ENCODE measurements around the gene TNIK. TPM values are rescaled to one million over a fixed set of nuclear protein-coding genes. Genes with fewer than 3 reads are reported as not detected.

TNIK gene
- total and polyA plus RNA-seq, 2 donors from 2014 or later = 3.6 to 48.9 TPM

GRCh38 chr3:171454041-171454440, 6.2 kb downstream of the TNIK start:
- no peaks in the 10 kb centered on the region for H3K27me3 ChIP-seq (ENCODE audit: control insufficient read depth, insufficient read depth, low read length)
- peaks cover 4 to 6% (median 6%) of the 10 kb centered on the region in 3 donors for H3K4me1 ChIP-seq (ENCODE audit: control insufficient read depth in 2 of 3, insufficient read depth in 2 of 3, low read depth in 1 of 3, low read length in 3 of 3)
- no peak for TF ChIP-seq CTCF (IDR thresholded peaks at IDR 0.05; ENCODE audit: borderline replicate concordance, extremely low read depth, insufficient read depth)
- no peak for FAIRE-seq
- peak in 4 of 5 donors; percentile 73 to 92 (median 89) for DNase-seq
- intact Hi-C loops (cut with DNase I) = no loop called here
- peak overlapping the region; percentile 24 to 53 for H3K27ac ChIP-seq (ENCODE audit: low read depth in 2 of 2, low read length in 2 of 2)
- no peaks in the 10 kb centered on the region for H3K9me3 ChIP-seq (ENCODE audit: control insufficient read depth in 2 of 3, insufficient read depth in 1 of 3, low read length in 3 of 3)
- H3K36me3 ChIP-seq (ENCODE audit: control insufficient read depth in 2 of 3, insufficient read depth in 3 of 3, low read length in 3 of 3) = no peaks in the 10 kb centered on the region
- H3K9ac ChIP-seq (ENCODE audit: low read length in 3 of 3) = no peak overlapping the region
- H3K4me3 ChIP-seq (ENCODE audit: low read length in 3 of 3) = peak overlapping the region in 1 of 3 donors; percentile 10

GRCh38 chr3:171453180-171453886, 6.9 kb downstream of the TNIK start:
- FAIRE-seq = no peak
- peak overlapping the region in 1 of 2 donors; percentile 24 for H3K27ac ChIP-seq (ENCODE audit: low read depth in 2 of 2, low read length in 2 of 2)
- peak in 4 of 5 donors; percentile 31 to 62 (median 52) for DNase-seq
- intact Hi-C loops (cut with DNase I) = no loop called here
- H3K27me3 ChIP-seq (ENCODE audit: control insufficient read depth, insufficient read depth, low read length) = no peaks in the 10 kb centered on the region
- H3K4me1 ChIP-seq (ENCODE audit: control insufficient read depth in 2 of 3, insufficient read depth in 2 of 3, low read depth in 1 of 3, low read length in 3 of 3) = peaks cover 4 to 6% (median 4%) of the 10 kb centered on the region in 3 donors
- H3K36me3 ChIP-seq (ENCODE audit: control insufficient read depth in 2 of 3, insufficient read depth in 3 of 3, low read length in 3 of 3) = no peaks in the 10 kb centered on the region
- H3K4me3 ChIP-seq (ENCODE audit: low read length in 3 of 3) = no peak overlapping the region
- H3K9ac ChIP-seq (ENCODE audit: low read length in 3 of 3) = no peak overlapping the region
- TF ChIP-seq CTCF (IDR thresholded peaks at IDR 0.05; ENCODE audit: borderline replicate concordance, extremely low read depth, insufficient read depth) = no peak
- H3K9me3 ChIP-seq (ENCODE audit: control insufficient read depth in 2 of 3, insufficient read depth in 1 of 3, low read length in 3 of 3) = no peaks in the 10 kb centered on the region

GRCh38 chr3:171452328-171452727, 7.9 kb downstream of the TNIK start:
- DNase-seq (peak in 1 of 5 donors; percentile 27), FAIRE-seq (no peak)
- no peaks in the 10 kb centered on the region for H3K9me3 ChIP-seq (ENCODE audit: control insufficient read depth in 2 of 3, insufficient read depth in 1 of 3, low read length in 3 of 3)
- H3K27ac ChIP-seq (ENCODE audit: low read depth in 2 of 2, low read length in 2 of 2) = no peak overlapping the region
- no peaks in the 10 kb centered on the region for H3K36me3 ChIP-seq (ENCODE audit: control insufficient read depth in 2 of 3, insufficient read depth in 3 of 3, low read length in 3 of 3)
- no peak overlapping the region for H3K9ac ChIP-seq (ENCODE audit: low read length in 3 of 3)
- no peaks in the 10 kb centered on the region for H3K27me3 ChIP-seq (ENCODE audit: control insufficient read depth, insufficient read depth, low read length)
- intact Hi-C loops (cut with DNase I) = no loop called here
- peaks cover 1 to 6% (median 4%) of the 10 kb centered on the region in 3 donors for H3K4me1 ChIP-seq (ENCODE audit: control insufficient read depth in 2 of 3, insufficient read depth in 2 of 3, low read depth in 1 of 3, low read length in 3 of 3)
- no peak for TF ChIP-seq CTCF (IDR thresholded peaks at IDR 0.05; ENCODE audit: borderline replicate concordance, extremely low read depth, insufficient read depth)
- H3K4me3 ChIP-seq (ENCODE audit: low read length in 3 of 3) = no peak overlapping the region

All from kidney (tissue), 14 donors.